Neuronal stem cell (in vitro differentiated cells): ENCODE results near the gene DMD.

Source experiments
- DNase-seq: peaks from one replicate; pipeline ENCODE4 v3.0.0-alpha.2; 2013; ENCODE audit warnings: low spot score
- H2AFZ ChIP-seq: one replicate; pipeline ENCODE4 v1.6.1; 2013; ENCODE audit warnings: mild to moderate bottlenecking, low read length, inconsistent platforms
- H2AK5ac ChIP-seq: 2 replicates; pipeline ENCODE4 v1.6.1; 2013; ENCODE audit warnings: low read depth, mild to moderate bottlenecking, inconsistent platforms, low read length, moderate library complexity, mixed read lengths
- H2BK120ac ChIP-seq: 2 replicates; pipeline ENCODE4 v1.6.1; 2013; ENCODE audit warnings: low read depth, mild to moderate bottlenecking, inconsistent platforms, low read length, moderate library complexity, mixed read lengths
- H2BK12ac ChIP-seq: one replicate; pipeline ENCODE4 v1.6.1; 2013; ENCODE audit warnings: low read length, inconsistent platforms
- H2BK15ac ChIP-seq: 2 replicates; pipeline ENCODE4 v1.6.1; 2013; ENCODE audit warnings: mild to moderate bottlenecking, low read length, inconsistent platforms, mixed read lengths
- H2BK5ac ChIP-seq: one replicate; pipeline ENCODE4 v1.6.1; 2013; ENCODE audit warnings: inconsistent platforms, mild to moderate bottlenecking, low read length, moderate library complexity
- H3K14ac ChIP-seq: one replicate; pipeline ENCODE4 v1.6.1; 2013; ENCODE audit warnings: low read length, inconsistent platforms
- H3K18ac ChIP-seq: 2 replicates; pipeline ENCODE4 v1.6.1; 2013; ENCODE audit warnings: low read length, inconsistent platforms
- H3K23ac ChIP-seq: 2 replicates; pipeline ENCODE4 v1.6.1; 2013; ENCODE audit warnings: low read depth, mild to moderate bottlenecking, mixed read lengths, low read length, inconsistent platforms; ENCODE audit not compliant: poor library complexity
- H3K27ac ChIP-seq: replicated peaks from 3 replicates; pipeline ENCODE4 v1.5.1; 2013; ENCODE audit warnings: low read length, inconsistent platforms
- H3K27me3 ChIP-seq, 3 experiments: 2 replicates each; pipeline ENCODE4 v1.6.1; 2013; ENCODE audit warnings: low read length in 3 of 3, mild to moderate bottlenecking in 2 of 3, inconsistent platforms in 1 of 3, low read depth in 1 of 3, mixed read lengths in 1 of 3, moderate library complexity in 1 of 3; ENCODE audit not compliant: control insufficient read depth in 3 of 3, insufficient read depth in 3 of 3
- H3K36me3 ChIP-seq, 2 donors: replicated peaks in 1 of 2; 2 replicates each; pipeline ENCODE4 v1.6.1; 2013; ENCODE audit warnings: low read length in 2 of 2; ENCODE audit not compliant: control insufficient read depth in 2 of 2, insufficient read depth in 2 of 2
- H3K4ac ChIP-seq: 2 replicates; pipeline ENCODE4 v1.6.1; 2013; ENCODE audit warnings: inconsistent platforms, mild to moderate bottlenecking, low read length, moderate library complexity
- H3K4me1 ChIP-seq, 2 donors: 1 replicate in 1 of 2; 2 replicates in 1 of 2; pipeline ENCODE4 v1.6.1; 2013; ENCODE audit warnings: low read length in 2 of 2, low read depth in 1 of 2; ENCODE audit not compliant: control insufficient read depth in 2 of 2, insufficient read depth in 1 of 2
- H3K4me2 ChIP-seq: one replicate; pipeline ENCODE4 v1.6.1; 2013; ENCODE audit warnings: mild to moderate bottlenecking, low read length, inconsistent platforms; ENCODE audit not compliant: insufficient read depth, poor library complexity, severe bottlenecking
- H3K4me3 ChIP-seq, 2 donors: 2 replicates each; pipeline ENCODE4 v1.5.1; 2013; ENCODE audit warnings: low read length in 2 of 2, mild to moderate bottlenecking in 2 of 2, inconsistent platforms in 1 of 2, moderate library complexity in 1 of 2
- H3K79me1 ChIP-seq: one replicate; pipeline ENCODE4 v1.6.1; 2013; ENCODE audit warnings: low read depth, mild to moderate bottlenecking, inconsistent platforms, low read length, moderate library complexity
- H3K9ac ChIP-seq: one replicate; pipeline ENCODE4 v1.6.1; 2013; ENCODE audit warnings: mild to moderate bottlenecking, low read depth, low read length, inconsistent platforms; ENCODE audit not compliant: poor library complexity
- H3K9me3 ChIP-seq, 2 donors: replicated peaks in 1 of 2; 2 replicates each; pipeline versions ENCODE3 to v1.6.1; 2013; ENCODE audit warnings: low read length in 2 of 2, mild to moderate bottlenecking in 2 of 2, inconsistent platforms in 1 of 2, low read depth in 1 of 2, mixed read lengths in 1 of 2, moderate library complexity in 1 of 2; ENCODE audit not compliant: control insufficient read depth in 2 of 2, insufficient read depth in 1 of 2
- H4K8ac ChIP-seq: one replicate; pipeline ENCODE4 v1.6.1; 2013; ENCODE audit warnings: low read depth, mild to moderate bottlenecking, inconsistent platforms, low read length, moderate library complexity
- H4K91ac ChIP-seq: one replicate; pipeline ENCODE4 v1.6.1; 2013; ENCODE audit warnings: low read length, low read depth, mild to moderate bottlenecking, inconsistent platforms; ENCODE audit not compliant: poor library complexity
- WGBS, 2 donors: extraction: QIAGEN DNeasy Blood & Tissue Kit; methylation state at CpG; one replicate each; pipeline ENCODE4 v1.1.7; 2013; ENCODE audit warnings: missing lambda C conversion rate in 2 of 2, mixed read lengths in 1 of 2; ENCODE audit not compliant: insufficient read length in 2 of 2, insufficient replicate concordance in 1 of 2; ENCODE audit errors: extremely low coverage in 2 of 2; 5-methylcytosine and 5-hydroxymethylcytosine counted together

DMD gene

GRCh38 chrX:31178769-31179125 lies 2032.6 kb downstream of the DMD start:
- H3K18ac ChIP-seq, result no peak overlapping the region
- no peaks in the 10 kb centered on the region for H3K79me1 ChIP-seq
- no peak overlapping the region for H3K4me3 ChIP-seq
- no peaks in the 10 kb centered on the region for H3K27me3 ChIP-seq
- no peak overlapping the region for H3K9ac ChIP-seq
- no peak overlapping the region for H2BK5ac ChIP-seq
- no peaks in the 10 kb centered on the region for H3K4me1 ChIP-seq
- peaks cover 0 to 5% of the 10 kb centered on the region in 2 donors for H3K36me3 ChIP-seq
- no peak overlapping the region for H2BK12ac ChIP-seq
- no peak overlapping the region for H4K91ac ChIP-seq
- no peak overlapping the region for H2BK120ac ChIP-seq
- no peak overlapping the region for H3K14ac ChIP-seq
- no peaks in the 10 kb centered on the region for H3K9me3 ChIP-seq
- H2BK15ac ChIP-seq, result no peak overlapping the region
- DNase-seq, result no peak
- no peak overlapping the region for H2AK5ac ChIP-seq
- no peak overlapping the region for H2AFZ ChIP-seq
- no peak overlapping the region for H3K4me2 ChIP-seq
- no peak overlapping the region for H3K27ac ChIP-seq
- H4K8ac ChIP-seq, result no peak overlapping the region
- WGBS, 2 donors, result no CpG with 5 or more reads among the region's 2 CpGs
- H3K23ac ChIP-seq, result no peak overlapping the region
- H3K4ac ChIP-seq, result no peak overlapping the region

GRCh38 chrX:31178064-31178768 lies 2033.1 kb downstream of the DMD start:
- no peaks in the 10 kb centered on the region for H3K27me3 ChIP-seq
- no peak overlapping the region for H2BK120ac ChIP-seq
- no peak overlapping the region for H3K27ac ChIP-seq
- no peak overlapping the region for H2AK5ac ChIP-seq
- H3K4me3 ChIP-seq, result no peak overlapping the region
- WGBS, 2 donors, result no CpG with 5 or more reads among the region's 6 CpGs
- no peak overlapping the region for H3K18ac ChIP-seq
- H3K4ac ChIP-seq, result no peak overlapping the region
- H3K36me3 ChIP-seq, result peaks cover 0 to 5% of the 10 kb centered on the region in 2 donors
- no peaks in the 10 kb centered on the region for H3K4me1 ChIP-seq
- no peak overlapping the region for H2BK12ac ChIP-seq
- H4K8ac ChIP-seq, result no peak overlapping the region
- DNase-seq, result no peak
- H3K4me2 ChIP-seq, result no peak overlapping the region
- H2BK15ac ChIP-seq, result no peak overlapping the region
- H2BK5ac ChIP-seq, result no peak overlapping the region
- no peak overlapping the region for H2AFZ ChIP-seq
- no peak overlapping the region for H3K23ac ChIP-seq
- no peak overlapping the region for H3K14ac ChIP-seq
- no peak overlapping the region for H4K91ac ChIP-seq
- H3K9ac ChIP-seq, result no peak overlapping the region
- H3K9me3 ChIP-seq, result no peaks in the 10 kb centered on the region
- no peaks in the 10 kb centered on the region for H3K79me1 ChIP-seq

GRCh38 chrX:31170792-31171191 lies 2040.6 kb downstream of the DMD start:
- Histone ChIP-seq H3K27me3 (no peaks in the 10 kb centered on the region), H3K14ac (no peak overlapping the region), H3K18ac (no peak overlapping the region), H2BK12ac (no peak overlapping the region), H3K4me2 (no peak overlapping the region), H3K9ac (no peak overlapping the region), H4K91ac (no peak overlapping the region), H3K4ac (no peak overlapping the region), H2AFZ (no peak overlapping the region), H2BK5ac (no peak overlapping the region), H2BK120ac (no peak overlapping the region), H3K36me3 (peaks cover 0 to 2% of the 10 kb centered on the region in 2 donors), H2AK5ac (no peak overlapping the region), H2BK15ac (no peak overlapping the region), H3K27ac (no peak overlapping the region), H3K4me1 (no peaks in the 10 kb centered on the region), H3K4me3 (no peak overlapping the region), H4K8ac (no peak overlapping the region), H3K79me1 (no peaks in the 10 kb centered on the region), H3K23ac (no peak overlapping the region), H3K9me3 (no peaks in the 10 kb centered on the region)
- no peak for DNase-seq
- no CpG with 5 or more reads among the region's 2 CpGs for WGBS, 2 donors

- WGBS, 2 donors, result no CpG with 5 or more reads among the region's 2 CpGs
- no peaks in the 10 kb centered on the region for H3K27me3 ChIP-seq
These were observed 2042.8 kb downstream of the DMD start for GRCh38 chrX:31168551-31168950.

More at GRCh38 chrX:31168551-31168950, 2042.8 kb downstream of the DMD start:
- Histone ChIP-seq H3K79me1 (no peaks in the 10 kb centered on the region), H2BK5ac (no peak overlapping the region), H3K23ac (no peak overlapping the region), H3K9me3 (no peaks in the 10 kb centered on the region), H3K4me3 (no peak overlapping the region), H3K18ac (no peak overlapping the region), H3K9ac (no peak overlapping the region), H3K4ac (no peak overlapping the region), H3K4me1 (no peaks in the 10 kb centered on the region), H2BK12ac (no peak overlapping the region), H2AK5ac (no peak overlapping the region), H4K8ac (no peak overlapping the region), H4K91ac (no peak overlapping the region), H3K14ac (no peak overlapping the region), H3K4me2 (no peak overlapping the region), H2BK15ac (no peak overlapping the region), H3K27ac (no peak overlapping the region), H2AFZ (no peak overlapping the region), H3K36me3 (peaks cover 0 to 2% of the 10 kb centered on the region in 2 donors), H2BK120ac (no peak overlapping the region)
- DNase-seq, result no peak
